ENCODE measurements around the gene AAK1.

DNA sequence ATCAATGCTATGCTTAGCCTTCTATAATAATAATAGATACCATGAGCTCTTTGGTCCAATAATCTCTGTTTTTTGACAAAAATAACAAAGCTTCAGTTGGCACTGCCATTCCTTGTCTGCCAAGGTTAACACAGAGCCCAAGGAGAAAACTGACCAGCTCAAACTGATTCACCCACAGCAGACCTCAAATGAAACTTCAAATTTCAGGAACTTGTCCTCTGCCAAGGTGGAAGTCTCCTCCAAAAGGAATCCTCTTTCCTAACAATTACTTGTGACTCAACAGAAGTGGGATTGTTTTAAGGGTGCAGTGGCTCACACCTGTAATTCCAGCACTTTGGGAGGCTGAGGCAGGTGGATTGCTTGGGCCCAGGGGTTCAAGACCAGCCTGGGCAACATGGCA is 12.1 kb downstream of the AAK1 start:
- TF ChIP-seq, protein P1, sequence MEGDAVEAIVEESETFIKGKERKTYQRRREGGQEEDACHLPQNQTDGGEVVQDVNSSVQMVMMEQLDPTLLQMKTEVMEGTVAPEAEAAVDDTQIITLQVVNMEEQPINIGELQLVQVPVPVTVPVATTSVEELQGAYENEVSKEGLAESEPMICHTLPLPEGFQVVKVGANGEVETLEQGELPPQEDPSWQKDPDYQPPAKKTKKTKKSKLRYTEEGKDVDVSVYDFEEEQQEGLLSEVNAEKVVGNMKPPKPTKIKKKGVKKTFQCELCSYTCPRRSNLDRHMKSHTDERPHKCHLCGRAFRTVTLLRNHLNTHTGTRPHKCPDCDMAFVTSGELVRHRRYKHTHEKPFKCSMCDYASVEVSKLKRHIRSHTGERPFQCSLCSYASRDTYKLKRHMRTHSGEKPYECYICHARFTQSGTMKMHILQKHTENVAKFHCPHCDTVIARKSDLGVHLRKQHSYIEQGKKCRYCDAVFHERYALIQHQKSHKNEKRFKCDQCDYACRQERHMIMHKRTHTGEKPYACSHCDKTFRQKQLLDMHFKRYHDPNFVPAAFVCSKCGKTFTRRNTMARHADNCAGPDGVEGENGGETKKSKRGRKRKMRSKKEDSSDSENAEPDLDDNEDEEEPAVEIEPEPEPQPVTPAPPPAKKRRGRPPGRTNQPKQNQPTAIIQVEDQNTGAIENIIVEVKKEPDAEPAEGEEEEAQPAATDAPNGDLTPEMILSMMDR (conservative IDR thresholded peaks at IDR 0.05; ENCODE audit: low read depth, low read length), result no peak
- no peak for TF ChIP-seq EZH2 (IDR thresholded peaks at IDR 0.05; ENCODE audit: low read length, unreplicated experiment)
